ENCODE measurements around the gene S100A6.
"Not testable (repeated sequence)": the region's sequence is repeated elsewhere in the genome, so short reads cannot be mapped to it uniquely, and the experiment has no call there.

The S100A6 gene

GRCh38 chr1:153526132-153526543, 9.7 kb downstream of the S100A6 start:
- no peak for DNase-seq

- no peak for DNase-seq
Observed at GRCh38 chr1:153525088-153525728, 10.6 kb downstream of the S100A6 start.

GRCh38 chr1:153522353-153523048, 13.3 kb downstream of the S100A6 start:
- not testable (repeated sequence) for DNase-seq

- DNase-seq = not testable (repeated sequence)
Observed at GRCh38 chr1:153521808-153522207, 14.0 kb downstream of the S100A6 start.

- DNase-seq = no peak
Observed at GRCh38 chr1:153520818-153521476, 14.8 kb downstream of the S100A6 start.

- DNase-seq = not testable (repeated sequence)
Observed at GRCh38 chr1:153520137-153520691, 15.6 kb downstream of the S100A6 start.

GRCh38 chr1:153519242-153519641, 16.5 kb downstream of the S100A6 start:
- no peak for DNase-seq

GRCh38 chr1:153515504-153516394, 20.0 kb downstream of the S100A6 start:
- DNase-seq = no peak

GRCh38 chr1:153513666-153514065, 22.1 kb downstream of the S100A6 start:
- DNase-seq = no peak

- no peak for DNase-seq
Observed at GRCh38 chr1:153513023-153513422, 22.8 kb downstream of the S100A6 start.

GRCh38 chr1:153510984-153511410, 24.8 kb downstream of the S100A6 start:
- DNase-seq = peak; percentile 88

GRCh38 chr1:153509729-153510354, 25.9 kb downstream of the S100A6 start:
- no peak for DNase-seq

- no peak for DNase-seq
Observed at GRCh38 chr1:153509036-153509435, 26.8 kb downstream of the S100A6 start.

GRCh38 chr1:153507926-153508583, 27.7 kb downstream of the S100A6 start:
- no peak for DNase-seq

- DNase-seq = peak; percentile 94
Observed at GRCh38 chr1:153506831-153507413, 28.9 kb downstream of the S100A6 start.

- no peak for DNase-seq
Observed at GRCh38 chr1:153506386-153506785, 29.4 kb downstream of the S100A6 start.

- DNase-seq = no peak
Observed at GRCh38 chr1:153505576-153505975, 30.2 kb downstream of the S100A6 start.

GRCh38 chr1:153503766-153504165, 32.0 kb downstream of the S100A6 start:
- no peak for DNase-seq

GRCh38 chr1:153498746-153499145, 37.0 kb downstream of the S100A6 start:
- no peak for DNase-seq

GRCh38 chr1:153495536-153495935, 40.3 kb downstream of the S100A6 start:
- no peak for DNase-seq

GRCh38 chr1:153494976-153495535, 40.7 kb downstream of the S100A6 start:
- DNase-seq = peak; percentile 80
